HEK293T (cell line): ENCODE data around the gene DOCK10.

Source experiments
- ARNT ChIP-seq: fragments of 450-650 bp; IDR thresholded peaks from 2 replicates; pipeline ENCODE4 v1.6.1; 2017; ENCODE audit warnings: mild to moderate bottlenecking
- BHLHE40 ChIP-seq: fragments of 450-650 bp; IDR thresholded peaks from 2 replicates; pipeline ENCODE4 v1.6.1; 2016; ENCODE audit warnings: mild to moderate bottlenecking, moderate library complexity, borderline replicate concordance
- CTBP1 ChIP-seq: fragments of 450-650 bp; IDR thresholded peaks from 2 replicates; pipeline ENCODE4 v1.6.1; 2016; ENCODE audit warnings: borderline replicate concordance
- ELF4 ChIP-seq: fragments of 450-650 bp; IDR thresholded peaks from 2 replicates; pipeline ENCODE4 v1.6.1; 2017; ENCODE audit warnings: antibody characterized with exemption
- FOXA1 ChIP-seq: fragments of 450-650 bp; IDR thresholded peaks from 2 replicates; pipeline ENCODE4 v1.6.1; 2016; ENCODE audit warnings: mild to moderate bottlenecking
- FOXK2 ChIP-seq: fragments of 450-650 bp; IDR thresholded peaks from 2 replicates; pipeline ENCODE4 v1.6.1; 2016; ENCODE audit warnings: mild to moderate bottlenecking
- FOXM1 ChIP-seq: fragments of 450-650 bp; IDR thresholded peaks from 2 replicates; pipeline ENCODE4 v1.6.1; 2017; ENCODE audit warnings: mild to moderate bottlenecking, borderline replicate concordance
- HDGF ChIP-seq: fragments of 450-650 bp; IDR thresholded peaks from 2 replicates; pipeline ENCODE4 v1.6.1; 2017; ENCODE audit warnings: antibody characterized with exemption, borderline replicate concordance
- LEF1 ChIP-seq: fragments of 450-650 bp; IDR thresholded peaks from 2 replicates; pipeline ENCODE4 v1.6.1; 2017; ENCODE audit warnings: mild to moderate bottlenecking, borderline replicate concordance
- NFRKB ChIP-seq: fragments of 450-650 bp; IDR thresholded peaks from 2 replicates; pipeline ENCODE4 v1.6.1; 2016; ENCODE audit warnings: mild to moderate bottlenecking, moderate library complexity
- SP1 ChIP-seq: fragments of 450-650 bp; IDR thresholded peaks from 2 replicates; pipeline ENCODE4 v1.6.1; 2017
- SUZ12 ChIP-seq: fragments of 450-650 bp; IDR thresholded peaks from 2 replicates; pipeline ENCODE4 v1.6.1; 2016; ENCODE audit warnings: mild to moderate bottlenecking
- TARDBP ChIP-seq: fragments of 450-650 bp; IDR thresholded peaks from 2 replicates; pipeline ENCODE4 v1.6.1; 2016
- TF ChIP-seq, protein P1 (sequence below): fragments of 450-650 bp; IDR thresholded peaks from 2 replicates; pipeline ENCODE4 v1.6.1; 2016

DNA sequence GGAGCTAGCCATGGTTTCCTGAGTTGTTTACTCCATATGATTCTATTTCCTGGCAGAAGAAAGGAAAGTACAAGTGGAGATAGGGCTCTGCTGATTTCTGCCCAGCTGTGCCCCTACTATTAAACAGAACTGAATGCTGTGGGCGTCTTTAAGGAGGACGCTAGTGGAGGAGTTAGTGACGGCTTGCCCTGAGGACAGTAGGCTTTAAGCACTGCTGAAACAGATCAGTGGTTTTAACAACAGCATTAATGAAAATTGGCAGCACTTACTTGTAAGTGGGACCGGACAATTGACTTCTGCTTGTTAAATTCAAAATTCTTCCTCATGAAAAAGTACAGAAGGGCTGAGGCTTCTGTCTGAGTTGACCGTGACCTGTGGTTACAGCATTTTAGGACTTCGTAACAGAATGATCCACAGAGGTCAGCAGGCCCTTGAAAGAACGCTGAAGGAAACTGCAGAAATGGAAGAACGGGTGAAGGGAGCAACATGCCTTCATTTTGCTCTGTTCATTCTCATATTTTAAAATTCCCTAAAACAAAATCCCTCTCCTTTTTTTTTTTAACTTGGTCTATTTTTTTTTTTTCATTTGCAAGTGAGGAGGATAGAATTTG is 245.5 kb downstream of the DOCK10 start:
- TF ChIP-seq CTBP1, result no peak
- no peak for TF ChIP-seq FOXM1
- TF ChIP-seq TARDBP, result no peak
- TF ChIP-seq HDGF, result no peak
- no peak for TF ChIP-seq FOXA1
- TF ChIP-seq BHLHE40, result no peak
- no peak for TF ChIP-seq SUZ12
- no peak for TF ChIP-seq ARNT
- TF ChIP-seq ELF4, result no peak
- TF ChIP-seq SP1, result no peak
- TF ChIP-seq FOXK2, result no peak
- TF ChIP-seq, protein P1, sequence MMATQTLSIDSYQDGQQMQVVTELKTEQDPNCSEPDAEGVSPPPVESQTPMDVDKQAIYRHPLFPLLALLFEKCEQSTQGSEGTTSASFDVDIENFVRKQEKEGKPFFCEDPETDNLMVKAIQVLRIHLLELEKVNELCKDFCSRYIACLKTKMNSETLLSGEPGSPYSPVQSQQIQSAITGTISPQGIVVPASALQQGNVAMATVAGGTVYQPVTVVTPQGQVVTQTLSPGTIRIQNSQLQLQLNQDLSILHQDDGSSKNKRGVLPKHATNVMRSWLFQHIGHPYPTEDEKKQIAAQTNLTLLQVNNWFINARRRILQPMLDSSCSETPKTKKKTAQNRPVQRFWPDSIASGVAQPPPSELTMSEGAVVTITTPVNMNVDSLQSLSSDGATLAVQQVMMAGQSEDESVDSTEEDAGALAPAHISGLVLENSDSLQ, result no peak
- no peak for TF ChIP-seq LEF1
- no peak for TF ChIP-seq NFRKB
